GM12878 (cell line): Measurements from ENCODE around the gene CYB5B. TPM values are rescaled to one million over a fixed set of nuclear protein-coding genes. Genes with fewer than 3 reads are reported as not detected.

ENCODE experiments used
- ATAC-seq: fragments of 200-7000 bp; cut with Tn5 transposase; 3 replicates; pipeline ENCODE4 v1.9.1; 2020; ENCODE audit warnings: mild to moderate bottlenecking, moderate library complexity
- BruUV-seq: library from RNA; stranded (reverse); fragments of 400-500 nt; replicated peaks from 2 replicates; lab custom pipeline; 2021; lab: Mats Ljungman, UMichigan
- CTCF ChIA-PET: fragments of 300-600 bp; sonication (Branson Sonifier 250); formaldehyde crosslinking; extraction: SDS; loops from one replicate; lab custom pipeline; 2021; ENCODE audit warnings: inconsistent platforms; lab: Yijun Ruan, JAX
- POLR2A ChIA-PET: fragments of 350-600 bp; formaldehyde crosslinking; extraction: SDS; loops from one replicate; lab custom pipeline; 2021; ENCODE audit warnings: inconsistent platforms; lab: Charles Lee
- RAD21 ChIA-PET: fragments of 300-600 bp; sonication (Branson Sonifier 250); formaldehyde crosslinking; loops from one replicate; lab custom pipeline; 2023; ENCODE audit warnings: antibody characterized with exemption; ENCODE audit not compliant: unreplicated experiment; lab: Charles Lee
- SMC1A ChIA-PET: fragments of 300-600 bp; sonication (Branson Sonifier 250); formaldehyde crosslinking; loops from one replicate; lab custom pipeline; 2023; ENCODE audit not compliant: unreplicated experiment, uncharacterized antibody; lab: Charles Lee
- DNase-seq: peaks from one replicate; pipeline ENCODE4 v3.0.0-alpha.2; 2011; ENCODE audit warnings: low read depth, low spot score
- FAIRE-seq: peaks from 3 replicates; lab custom pipeline; 2011; peaks lifted over from hg19 to GRCh38; lab: Jason Lieb, UNC
- H2AFZ ChIP-seq: 2 replicates; pipeline ENCODE4 v1.6.0; 2011; ENCODE audit warnings: low read depth, low read length, control low read depth; ENCODE audit not compliant: control insufficient read depth
- H3K27ac ChIP-seq: 2 replicates; pipeline ENCODE4 v1.5.1; 2011; ENCODE audit warnings: control low read depth; ENCODE audit not compliant: control insufficient read depth, insufficient read depth
- H3K27me3 ChIP-seq, 2 experiments: replicated peaks in 1 of 2; 2 replicates each; pipeline versions ENCODE4 v1.6.0 to v1.6.1; 2011; ENCODE audit warnings: low read length in 1 of 2; ENCODE audit not compliant: control insufficient read depth in 2 of 2, insufficient read depth in 2 of 2
- H3K36me3 ChIP-seq, 2 experiments: 2 replicates each; pipeline ENCODE4 v1.5.1; 2011; ENCODE audit warnings: low read length in 1 of 2; ENCODE audit not compliant: control insufficient read depth in 2 of 2, insufficient read depth in 2 of 2
- H3K4me1 ChIP-seq: 2 replicates; pipeline ENCODE4 v1.6.1; 2011; ENCODE audit warnings: mild to moderate bottlenecking, low read length, moderate library complexity, mixed read lengths; ENCODE audit not compliant: control insufficient read depth, insufficient read depth
- H3K4me2 ChIP-seq: 2 replicates; pipeline ENCODE4 v1.6.0; 2011; ENCODE audit warnings: control low read depth; ENCODE audit not compliant: control insufficient read depth, insufficient read depth
- H3K4me3 ChIP-seq: fragments of 200-600 bp; sonication (generic); 2 replicates; pipeline ENCODE4 v1.5.1; 2016
- H3K79me2 ChIP-seq: 2 replicates; pipeline ENCODE4 v1.6.0; 2011; ENCODE audit warnings: low read length; ENCODE audit not compliant: control insufficient read depth, insufficient read depth
- H3K9ac ChIP-seq: 2 replicates; pipeline ENCODE4 v1.8.0; 2011; ENCODE audit warnings: low read length, control low read depth, mixed read lengths; ENCODE audit not compliant: control insufficient read depth, insufficient read depth
- H3K9me3 ChIP-seq: replicated peaks from 3 replicates; pipeline ENCODE4 v1.5.1; 2011; ENCODE audit warnings: mild to moderate bottlenecking, low read length; ENCODE audit not compliant: control insufficient read depth, insufficient read depth
- H4K20me1 ChIP-seq: 2 replicates; pipeline ENCODE4 v1.6.0; 2011; ENCODE audit not compliant: control insufficient read depth, insufficient read depth
- BCL11A ChIP-seq: IDR thresholded peaks from 2 replicates; pipeline ENCODE4 v1.6.1; 2011; ENCODE audit warnings: low read depth, low read length
- BHLHE40 ChIP-seq, 2 experiments: fragments of 450-650 bp in 1 of 2; IDR thresholded peaks; 2 replicates each; pipeline ENCODE4 v1.6.1; 2011 to 2017; ENCODE audit warnings: low read depth in 2 of 2, borderline replicate concordance in 1 of 2, improper control_type of control experiment in 1 of 2, low read length in 1 of 2, mild to moderate bottlenecking in 1 of 2
- CEBPB ChIP-seq, 2 experiments: fragments of 150-350 bp in 1 of 2; IDR thresholded peaks; 2 replicates each; pipeline ENCODE4 v1.6.1; 2012 to 2014; ENCODE audit warnings: low read depth in 2 of 2, low read length in 2 of 2, borderline replicate concordance in 1 of 2, inconsistent platforms in 1 of 2
- CREM ChIP-seq: IDR thresholded peaks from 2 replicates; pipeline ENCODE4 v1.6.1; 2014; ENCODE audit warnings: antibody characterized with exemption, low read depth
- DPF2 ChIP-seq: fragments of 450-650 bp; IDR thresholded peaks from 2 replicates; pipeline ENCODE4 v1.6.1; 2017; ENCODE audit warnings: mild to moderate bottlenecking
- EP300 ChIP-seq, 2 experiments: fragments of 150-350 bp in 1 of 2; IDR thresholded peaks; 2 replicates each; pipeline ENCODE4 v1.6.1; 2011 to 2012; ENCODE audit warnings: low read depth in 2 of 2, low read length in 2 of 2, borderline replicate concordance in 1 of 2, improper control_type of control experiment in 1 of 2, inconsistent platforms in 1 of 2; ENCODE audit not compliant: control insufficient read depth in 1 of 2
- ETV6 ChIP-seq, 2 experiments: fragments of 450-650 bp in 1 of 2; IDR thresholded peaks in 1 of 2; conservative IDR thresholded peaks in 1 of 2; 2 replicates each; pipeline ENCODE4 v1.6.1; 2014; ENCODE audit warnings: antibody characterized with exemption in 1 of 2, borderline replicate concordance in 1 of 2, low read depth in 1 of 2, mild to moderate bottlenecking in 1 of 2, moderate library complexity in 1 of 2
- GATAD2B ChIP-seq: fragments of 450-650 bp; conservative IDR thresholded peaks from 2 replicates; pipeline ENCODE4 v1.6.1; 2017; ENCODE audit warnings: low read depth, mild to moderate bottlenecking, moderate library complexity
- IKZF2 ChIP-seq, 2 experiments: fragments of 450-650 bp; IDR thresholded peaks; 2 replicates each; pipeline ENCODE4 v1.6.1; 2017; ENCODE audit warnings: mild to moderate bottlenecking in 2 of 2, moderate library complexity in 2 of 2
- IRF4 ChIP-seq: IDR thresholded peaks from 2 replicates; pipeline ENCODE4 v1.6.1; 2011; ENCODE audit warnings: low read depth, low read length
- JUNB ChIP-seq: IDR thresholded peaks from 2 replicates; pipeline ENCODE4 v1.6.1; 2016; ENCODE audit warnings: antibody characterized with exemption, mild to moderate bottlenecking
- MTA2 ChIP-seq: fragments of 450-650 bp; IDR thresholded peaks from 2 replicates; pipeline ENCODE4 v1.6.1; 2016; ENCODE audit warnings: low read depth, mild to moderate bottlenecking, moderate library complexity
- PML ChIP-seq: IDR thresholded peaks from 2 replicates; pipeline ENCODE4 v1.6.1; 2012; ENCODE audit warnings: low read length, inconsistent platforms
- POLR2A ChIP-seq: IDR thresholded peaks from 2 replicates; pipeline ENCODE4 v1.6.1; 2011; ENCODE audit warnings: low read depth, mild to moderate bottlenecking, low read length
- POU2F2 ChIP-seq: IDR thresholded peaks from 3 replicates; pipeline ENCODE4 v1.6.1; 2011; ENCODE audit warnings: low read depth, mild to moderate bottlenecking, low read length, borderline replicate concordance
- RUNX3 ChIP-seq: IDR thresholded peaks from 2 replicates; pipeline ENCODE4 v1.6.1; 2012; ENCODE audit warnings: low read length, inconsistent platforms
- SREBF1 ChIP-seq: IDR thresholded peaks from 2 replicates; pipeline ENCODE4 v1.6.1; 2012; ENCODE audit warnings: mild to moderate bottlenecking, low read length
- STAT3 ChIP-seq: IDR thresholded peaks from 2 replicates; pipeline ENCODE4 v1.6.1; 2011; ENCODE audit warnings: low read depth, low read length, improper control_type of control experiment
- ZNF384 ChIP-seq: IDR thresholded peaks from 2 replicates; pipeline ENCODE4 v1.6.1; 2012; ENCODE audit warnings: low read depth, mild to moderate bottlenecking, low read length, improper control_type of control experiment, borderline replicate concordance
- ZSCAN29 ChIP-seq: fragments of 450-650 bp; IDR thresholded peaks from 2 replicates; pipeline ENCODE4 v1.6.1; 2017; ENCODE audit warnings: mild to moderate bottlenecking, moderate library complexity
- WGBS: methylation state at CpG from one replicate; pipeline ENCODE4 v1.1.6; 2016; ENCODE audit warnings: low lambda C conversion rate; ENCODE audit not compliant: insufficient replicate concordance, insufficient coverage; ENCODE audit errors: missing lambda C conversion rate; 5-methylcytosine and 5-hydroxymethylcytosine counted together
- in situ Hi-C: fragments of 300-500 bp; cut with MboI; formaldehyde crosslinking; loops from 9 replicates; pipeline ENCODE4 v1.14.3; 2018; ENCODE audit warnings: mixed read lengths
- intact Hi-C: fragments of 100-400 bp; cut with micrococcal nuclease; formaldehyde crosslinking; loops from one replicate; pipeline ENCODE4 v1.14.2; 2022; ENCODE audit not compliant: unreplicated experiment
- polyA plus RNA-seq, 11 experiments: library from polyadenylated mRNA; depleted of rRNA in 4 of 11; unstranded in 6 of 11; stranded (reverse) in 5 of 11; fragments of >200 nt; fragmentation: Nextera tagmentation in 4 of 11; fragmentation: Illumina TruSeq in 1 of 11; extraction: Ambion mirVana in 4 of 11; extraction: Trizol in 1 of 11; gene quantifications; 1 replicate in 1 of 11; 2 replicates in 10 of 11; pipeline versions ENCODE4 v1.2.1 to v1.2.3, GENCODE V29; 2011 to 2016; ENCODE audit warnings: inconsistent platforms in 2 of 11, missing spikeins in 2 of 11, low read depth in 1 of 11
- total RNA-seq, 4 experiments: library from RNA; depleted of rRNA in 3 of 4; stranded (reverse); fragments of >200 nt in 3 of 4; fragmentation: Illumina TruSeq in 1 of 4; extraction: Trizol in 1 of 4; gene quantifications; 2 replicates each; pipeline versions ENCODE4 v1.2.1 to v1.2.3, GENCODE V29; 2013 to 2021
- TF ChIP-seq, protein P1 (sequence below): IDR thresholded peaks from 2 replicates; pipeline ENCODE4 v1.6.1; 2012; ENCODE audit warnings: mild to moderate bottlenecking, low read depth, low read length

CYB5B gene
- total and polyA plus RNA-seq, 10 of the 15 experiments (the other 5 are each of a cell fraction or from before 2014, with no cell fraction given) = 145 to 305 (median 179) TPM

DNA sequence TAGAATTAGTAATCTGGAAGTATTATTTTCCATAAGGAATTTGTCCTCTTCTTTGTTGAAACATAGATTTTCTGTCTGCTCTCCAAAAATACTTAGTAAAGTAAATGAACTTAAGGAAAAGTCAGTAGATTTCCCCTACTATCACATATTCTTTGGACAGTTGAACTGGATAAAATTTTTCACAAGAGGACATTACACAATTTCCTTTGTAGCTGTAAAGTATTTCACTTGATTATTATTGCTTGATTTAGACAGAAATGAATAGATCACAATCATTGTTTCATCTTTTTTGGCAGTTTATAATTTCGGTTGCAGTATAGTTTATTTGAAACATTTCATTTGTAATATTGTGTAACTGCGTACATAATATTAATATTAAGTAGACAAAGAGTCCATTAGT lies 12.5 kb downstream of the CYB5B start (continued):
- TF ChIP-seq GATAD2B (no peak), DPF2 (no peak)

DNA sequence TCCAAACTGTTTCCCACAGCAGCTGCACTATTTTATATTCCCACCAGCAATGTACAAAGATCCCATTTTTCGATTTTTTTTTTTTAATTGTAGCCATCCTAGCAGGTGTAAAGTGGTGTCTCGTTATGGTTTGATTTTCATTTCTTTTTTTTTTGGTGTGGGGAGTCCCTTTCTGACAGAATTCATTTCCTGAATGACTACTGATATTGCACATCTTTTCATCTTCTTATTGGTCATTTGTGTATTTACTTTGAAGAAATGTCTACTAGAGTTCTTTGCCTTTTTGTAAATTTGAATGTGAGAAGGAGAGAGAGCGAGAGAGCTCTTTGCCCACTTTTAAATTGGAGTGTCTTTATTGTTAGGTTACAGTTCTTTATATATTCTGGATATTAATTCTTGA lies 14.0 kb downstream of the CYB5B start:
- Histone ChIP-seq H3K27ac (peak overlapping the region; percentile 54), H4K20me1 (0 out of 2 replicates have a peak, but pooled peaks cover 4% of the 10 kb centered on the region), H2AFZ (no peak overlapping the region), H3K27me3 (no peaks in the 10 kb centered on the region), H3K4me2 (peak overlapping the region; percentile 50; the same call in 1 of the 2 replicates), H3K9ac (no peak overlapping the region), H3K79me2 (peaks cover 93% of the 10 kb centered on the region), H3K4me3 (no peak overlapping the region), H3K36me3 (peaks cover 0 to 14% of the 10 kb centered on the region in 2 experiments; a peak in 2 of 4 replicates), H3K4me1 (peaks cover 32% of the 10 kb centered on the region), H3K9me3 (no peaks in the 10 kb centered on the region)
- intact Hi-C loops = no loop called here
- ATAC-seq (peak; percentile 78), DNase-seq (no peak), FAIRE-seq (peak; percentile 66)
- ChIA-PET RAD21 (interaction anchor here (1.1 to 3.0 kb wide), 6 partner anchors 9 to 42 kb away, joined by 3 to 15 read pairs (median 6); partner anchors contain the start of gene CYB5B), POLR2A (interaction anchor here (0.7 to 1.2 kb wide), 4 partner anchors 9 to 1139 kb away, joined by 3 to 4 read pairs (median 3); no protein-coding TSS in a partner anchor), SMC1A (interaction anchor here (1.1 to 2.3 kb wide), 12 partner anchors 9 to 130 kb away, joined by 3 to 14 read pairs (median 6); partner anchors contain the start of gene CYB5B), CTCF (interaction anchor here (0.6 to 1.7 kb wide), 6 partner anchors 12 to 316 kb away, joined by 3 to 6 read pairs (median 4); partner anchors contain the start of genes CYB5B and NOB1)
- no TSS peak for BruUV-seq
- 2% methylated on average over 3 of the region's 3 CpGs for WGBS
- in situ Hi-C loops = no loop called here
- peak; percentile 47; the same call in 1 of the 2 replicates for TF ChIP-seq BCL11A
- TF ChIP-seq, protein P1, sequence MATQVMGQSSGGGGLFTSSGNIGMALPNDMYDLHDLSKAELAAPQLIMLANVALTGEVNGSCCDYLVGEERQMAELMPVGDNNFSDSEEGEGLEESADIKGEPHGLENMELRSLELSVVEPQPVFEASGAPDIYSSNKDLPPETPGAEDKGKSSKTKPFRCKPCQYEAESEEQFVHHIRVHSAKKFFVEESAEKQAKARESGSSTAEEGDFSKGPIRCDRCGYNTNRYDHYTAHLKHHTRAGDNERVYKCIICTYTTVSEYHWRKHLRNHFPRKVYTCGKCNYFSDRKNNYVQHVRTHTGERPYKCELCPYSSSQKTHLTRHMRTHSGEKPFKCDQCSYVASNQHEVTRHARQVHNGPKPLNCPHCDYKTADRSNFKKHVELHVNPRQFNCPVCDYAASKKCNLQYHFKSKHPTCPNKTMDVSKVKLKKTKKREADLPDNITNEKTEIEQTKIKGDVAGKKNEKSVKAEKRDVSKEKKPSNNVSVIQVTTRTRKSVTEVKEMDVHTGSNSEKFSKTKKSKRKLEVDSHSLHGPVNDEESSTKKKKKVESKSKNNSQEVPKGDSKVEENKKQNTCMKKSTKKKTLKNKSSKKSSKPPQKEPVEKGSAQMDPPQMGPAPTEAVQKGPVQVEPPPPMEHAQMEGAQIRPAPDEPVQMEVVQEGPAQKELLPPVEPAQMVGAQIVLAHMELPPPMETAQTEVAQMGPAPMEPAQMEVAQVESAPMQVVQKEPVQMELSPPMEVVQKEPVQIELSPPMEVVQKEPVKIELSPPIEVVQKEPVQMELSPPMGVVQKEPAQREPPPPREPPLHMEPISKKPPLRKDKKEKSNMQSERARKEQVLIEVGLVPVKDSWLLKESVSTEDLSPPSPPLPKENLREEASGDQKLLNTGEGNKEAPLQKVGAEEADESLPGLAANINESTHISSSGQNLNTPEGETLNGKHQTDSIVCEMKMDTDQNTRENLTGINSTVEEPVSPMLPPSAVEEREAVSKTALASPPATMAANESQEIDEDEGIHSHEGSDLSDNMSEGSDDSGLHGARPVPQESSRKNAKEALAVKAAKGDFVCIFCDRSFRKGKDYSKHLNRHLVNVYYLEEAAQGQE = no peak
- no peak for TF ChIP-seq SREBF1
- TF ChIP-seq ZNF384 = peak; percentile 83
- TF ChIP-seq PML = 0 out of 2 replicates have a peak, but pooled peaks have one; percentile 25
- peak in 1 of 2 experiments; percentile 66; a peak in 1 of 4 replicates for TF ChIP-seq ETV6 (conservative IDR thresholded peaks at IDR 0.05 in 1 of 2, IDR thresholded peaks at IDR 0.05 in 1 of 2; ENCODE audit: borderline replicate concordance in 1 of 2, low read depth in 1 of 2)
- TF ChIP-seq ZSCAN29 = no peak
- TF ChIP-seq BHLHE40 (IDR thresholded peaks at IDR 0.05; ENCODE audit: borderline replicate concordance in 1 of 2, low read depth in 2 of 2, low read length in 1 of 2) = peak in 1 of 2 experiments; percentile 16; a peak in 1 of 4 replicates
- 0 out of 2 replicates have a peak, but pooled peaks have one; percentile 51 for TF ChIP-seq IRF4
- TF ChIP-seq CREM = peak; percentile 30; the same call in 1 of the 2 replicates
- no peak for TF ChIP-seq POLR2A
- peak; percentile 89 for TF ChIP-seq JUNB
- TF ChIP-seq EP300 (IDR thresholded peaks at IDR 0.05; ENCODE audit: borderline replicate concordance in 1 of 2, control insufficient read depth in 1 of 2, low read depth in 2 of 2, low read length in 2 of 2) = peak in 1 of 2 experiments; percentile 35; a peak in 1 of 4 replicates
- TF ChIP-seq MTA2 = peak; percentile 74
- no peak for TF ChIP-seq POU2F2
- TF ChIP-seq RUNX3 = peak; percentile 73
- TF ChIP-seq IKZF2 (IDR thresholded peaks at IDR 0.05) = peak; percentile 38; a peak in 2 of 4 replicates
- TF ChIP-seq CEBPB (IDR thresholded peaks at IDR 0.05; ENCODE audit: borderline replicate concordance in 1 of 2, low read depth in 2 of 2, low read length in 2 of 2) = no peak
- TF ChIP-seq STAT3 = no peak
- TF ChIP-seq GATAD2B = no peak
